Stimulated activated CD4-positive, alpha-beta T cell treated with anti-CD3 and anti-CD28 coated beads, Interleukin-4, amount 100 ng/mL, for 1 hour (primary cell): ENCODE results near the gene DOCK9.

Experiments used
- DNase-seq: peaks from one replicate; pipeline ENCODE4 v3.0.0-alpha.2; 2020

The DOCK9 gene

GRCh38 chr13:98785405-98785804 is 192.5 kb downstream of the DOCK9 start:
- no peak for DNase-seq

GRCh38 chr13:98784666-98785065 is 193.2 kb downstream of the DOCK9 start:
- no peak for DNase-seq

- no peak for DNase-seq
Observed at GRCh38 chr13:98783856-98784478, 193.9 kb downstream of the DOCK9 start.

GRCh38 chr13:98782654-98783053 is 195.2 kb downstream of the DOCK9 start:
- no peak for DNase-seq

GRCh38 chr13:98781905-98782304 is 196.0 kb downstream of the DOCK9 start:
- no peak for DNase-seq

GRCh38 chr13:98781470-98781869 is 196.4 kb downstream of the DOCK9 start:
- DNase-seq = no peak

GRCh38 chr13:98781045-98781444 is 196.8 kb downstream of the DOCK9 start:
- DNase-seq = no peak

GRCh38 chr13:98780451-98780850 is 197.4 kb downstream of the DOCK9 start:
- DNase-seq = no peak

- DNase-seq = no peak
Observed at GRCh38 chr13:98779695-98780094, 198.2 kb downstream of the DOCK9 start.

GRCh38 chr13:98778749-98779148 is 199.1 kb downstream of the DOCK9 start:
- DNase-seq = no peak

- DNase-seq = no peak
Observed at GRCh38 chr13:98776644-98777043, 201.2 kb downstream of the DOCK9 start.

- DNase-seq = no peak
Observed at GRCh38 chr13:98775844-98776598, 201.8 kb downstream of the DOCK9 start.

GRCh38 chr13:98775386-98775785 is 202.5 kb downstream of the DOCK9 start:
- DNase-seq = no peak

- no peak for DNase-seq
Observed at GRCh38 chr13:98774776-98775175, 203.1 kb downstream of the DOCK9 start.

GRCh38 chr13:98773921-98774320 is 203.9 kb downstream of the DOCK9 start:
- no peak for DNase-seq

GRCh38 chr13:98772794-98773452 is 204.9 kb downstream of the DOCK9 start:
- no peak for DNase-seq

GRCh38 chr13:98771838-98772611 is 205.8 kb downstream of the DOCK9 start:
- no peak for DNase-seq

GRCh38 chr13:98769736-98770135 is 208.1 kb downstream of the DOCK9 start:
- no peak for DNase-seq

- no peak for DNase-seq
Observed at GRCh38 chr13:98768522-98768921, 209.3 kb downstream of the DOCK9 start.

- DNase-seq = no peak
Observed at GRCh38 chr13:98766697-98767096, 211.2 kb downstream of the DOCK9 start.

GRCh38 chr13:98765996-98766519 is 211.8 kb downstream of the DOCK9 start:
- no peak for DNase-seq

- DNase-seq = no peak
Observed at GRCh38 chr13:98761986-98762616, 215.8 kb downstream of the DOCK9 start.
